NOMO-1 treated with dmso at 0.1 percent for 144 hours (cell line): ENCODE results near the gene C19orf85.
"Not testable (repeated sequence)": the region's sequence is repeated elsewhere in the genome, so short reads cannot be mapped to it uniquely, and the experiment has no call there.

Source experiments
- DNase-seq: peaks from one replicate; lab custom pipeline; 2025; ENCODE audit not compliant: unreplicated experiment; lab: John Stamatoyannopoulos, UW

C19orf85 gene

DNA sequence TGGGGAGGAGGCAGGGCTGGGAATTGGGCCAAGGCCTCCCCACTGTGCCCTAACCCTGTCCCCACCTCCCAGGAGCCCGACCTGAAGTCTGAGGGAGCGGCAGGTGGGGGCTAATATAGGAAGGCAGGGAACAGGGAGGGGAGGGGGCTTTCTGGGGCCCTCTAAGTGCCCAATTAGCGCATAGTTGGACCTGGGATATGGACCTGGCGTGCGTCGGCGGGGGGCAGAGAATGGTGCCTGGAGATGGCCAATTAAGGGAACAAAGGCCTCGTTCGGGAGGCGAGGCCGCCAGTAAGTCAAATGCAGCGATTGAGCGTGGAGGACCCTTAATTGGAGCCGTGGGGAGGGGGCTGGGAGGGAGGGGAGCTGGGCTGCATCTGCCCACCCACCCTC is at the start of gene C19orf85:
Gene C19orf85 (minus strand): TSS at position 90 of the 393 bp plus-strand sequence. CDS start 197 bp downstream, outside the sequence.
- DNase-seq, result no peak

DNA sequence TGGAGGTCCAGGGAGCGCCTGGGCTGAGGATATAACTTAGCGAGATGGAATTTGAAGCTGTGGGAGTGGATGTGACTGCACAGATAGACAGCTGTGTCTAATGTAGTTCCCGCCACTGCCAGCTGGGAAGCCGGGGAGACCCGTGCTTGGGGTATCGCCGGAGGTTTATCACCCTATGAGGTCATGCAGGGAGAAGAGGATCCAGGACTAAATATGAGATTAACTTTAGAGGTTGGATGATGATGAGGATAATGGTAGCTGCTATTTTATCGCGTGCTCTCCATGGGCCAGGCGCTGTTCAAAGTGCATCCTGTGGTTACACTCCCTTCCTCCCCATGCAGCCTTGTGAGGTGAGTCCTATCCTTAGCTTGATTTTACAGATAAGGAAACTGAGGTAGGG is 43.6 kb upstream of the C19orf85 start:
- DNase-seq, result no peak

DNA sequence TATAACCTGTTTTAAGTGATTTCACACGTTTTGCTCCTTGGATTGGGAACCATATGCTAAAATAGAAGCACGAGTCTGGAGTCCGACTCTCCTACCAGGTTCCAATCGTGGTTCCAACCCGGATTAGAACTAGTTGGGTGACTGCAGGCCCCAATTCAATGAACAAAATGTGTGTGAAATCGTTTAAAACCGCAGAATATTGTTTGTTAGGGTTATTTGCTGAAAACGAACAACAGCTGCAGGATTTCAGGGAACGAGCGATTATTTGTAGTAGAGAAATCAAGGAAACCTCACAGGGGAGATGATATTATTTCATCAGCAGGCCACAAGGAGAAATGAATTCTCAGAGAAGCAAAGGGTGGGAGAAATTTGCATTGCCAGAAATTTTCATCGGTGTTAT is 40.4 kb upstream of the C19orf85 start:
- DNase-seq, result no peak

DNA sequence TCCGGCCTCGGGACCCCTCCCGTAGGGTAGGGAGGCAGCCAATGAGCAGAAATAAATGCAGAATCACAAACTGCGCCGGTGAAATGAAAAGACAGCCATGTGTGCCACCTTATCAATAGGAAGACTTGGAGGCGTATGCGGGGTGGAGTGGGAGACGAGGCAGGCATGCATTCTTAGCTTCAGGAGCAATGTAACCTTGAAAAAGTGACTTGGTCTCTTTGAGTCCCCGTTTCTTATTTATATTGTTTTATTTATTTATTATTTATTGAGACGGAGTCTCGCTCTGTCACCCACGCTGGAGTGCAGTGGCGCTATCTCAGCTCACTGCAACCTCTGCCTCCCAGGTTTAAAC is 39.7 kb upstream of the C19orf85 start:
- DNase-seq, result no peak

DNA sequence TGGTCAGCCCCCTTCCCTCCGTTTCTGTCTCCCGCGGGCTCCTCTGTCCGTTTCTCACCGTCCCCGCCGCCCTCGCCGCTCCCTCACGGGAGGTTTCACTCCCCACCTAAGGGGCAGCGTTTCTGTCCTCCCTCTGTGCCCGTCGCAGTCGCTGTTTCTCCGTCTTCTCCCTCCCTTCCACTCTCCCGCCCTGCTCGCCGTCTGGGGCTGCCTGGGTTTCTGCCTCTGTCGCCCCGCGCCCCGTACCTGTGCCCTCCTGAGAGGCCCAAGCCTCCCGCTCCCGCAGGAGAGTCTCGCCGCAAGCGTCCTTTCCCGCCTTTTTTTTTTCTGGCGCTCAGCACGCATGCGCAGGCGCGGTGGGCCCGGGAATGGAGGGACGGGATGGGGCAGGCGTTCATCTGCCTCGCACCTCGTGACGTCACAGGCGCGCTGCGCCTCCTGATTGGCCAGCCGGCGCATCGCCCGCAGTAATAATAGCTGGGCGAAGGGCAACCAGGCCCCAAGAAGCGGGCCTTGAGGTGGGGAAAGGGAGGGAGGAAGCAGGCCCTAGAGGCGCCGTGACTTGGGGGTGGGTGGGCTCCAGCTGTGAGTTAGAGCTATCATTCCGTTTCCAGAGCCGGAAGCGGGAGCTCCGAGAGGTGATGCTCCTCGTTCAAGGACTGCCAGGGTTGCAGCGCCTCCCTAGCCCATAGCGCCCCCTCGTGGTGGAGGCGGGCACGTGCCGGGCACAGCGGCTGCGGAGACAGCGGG is 39.1 kb upstream of the C19orf85 start:
- DNase-seq, result peak; percentile 85

DNA sequence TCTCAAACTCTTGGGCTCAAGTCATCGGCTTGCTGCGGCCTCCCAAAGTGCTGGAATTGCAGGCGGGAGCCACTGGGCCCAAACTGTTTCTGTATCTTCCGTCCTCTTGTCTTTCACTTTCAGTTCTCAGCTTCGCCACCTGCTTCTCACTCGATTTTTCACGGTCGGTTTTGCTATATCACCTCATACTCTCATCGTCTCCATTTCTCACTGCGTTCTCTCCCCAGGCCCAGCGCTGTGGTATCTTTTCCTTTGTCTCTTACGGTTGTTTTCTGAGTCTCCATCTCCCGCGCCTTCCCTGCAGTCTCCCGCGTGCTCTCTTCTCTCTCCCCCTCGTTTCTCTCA is 38.6 kb upstream of the C19orf85 start:
- no peak for DNase-seq

DNA sequence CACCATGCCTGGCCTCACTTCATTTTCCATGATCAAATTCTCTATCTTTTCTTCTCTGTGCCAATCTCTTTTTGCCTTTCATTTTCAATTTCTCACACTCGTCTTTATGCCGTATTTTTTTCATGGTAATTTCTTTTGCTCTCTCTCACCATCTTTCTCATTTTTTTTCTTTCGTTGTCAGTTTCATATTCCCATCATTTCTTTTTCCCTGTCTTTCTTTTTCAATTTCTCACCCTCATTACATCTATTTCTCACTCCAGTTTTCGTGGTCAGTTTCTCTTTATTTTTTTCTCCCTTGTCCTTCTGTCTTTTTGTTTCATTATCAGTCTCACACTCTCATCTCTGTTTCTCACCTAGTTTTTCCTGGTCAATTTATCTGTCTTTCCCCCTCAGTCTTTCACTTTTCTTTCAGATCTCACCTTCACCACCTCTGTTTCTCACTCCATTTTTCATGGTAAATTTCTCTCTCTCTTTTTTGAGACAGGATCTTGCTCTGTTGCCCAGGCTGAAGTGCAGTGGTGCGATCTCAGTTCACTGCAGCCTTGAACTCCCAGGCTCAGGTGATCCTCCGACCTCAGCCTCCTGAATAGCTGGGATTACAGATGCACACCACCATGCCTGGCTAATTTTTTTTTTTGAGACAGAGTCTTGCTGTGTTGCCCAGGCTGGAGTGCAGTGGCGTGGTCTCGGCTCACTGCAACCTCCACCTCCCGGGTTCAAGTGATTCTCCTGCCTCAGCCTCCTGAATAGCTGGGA is 37.8 kb upstream of the C19orf85 start:
- no peak for DNase-seq

DNA sequence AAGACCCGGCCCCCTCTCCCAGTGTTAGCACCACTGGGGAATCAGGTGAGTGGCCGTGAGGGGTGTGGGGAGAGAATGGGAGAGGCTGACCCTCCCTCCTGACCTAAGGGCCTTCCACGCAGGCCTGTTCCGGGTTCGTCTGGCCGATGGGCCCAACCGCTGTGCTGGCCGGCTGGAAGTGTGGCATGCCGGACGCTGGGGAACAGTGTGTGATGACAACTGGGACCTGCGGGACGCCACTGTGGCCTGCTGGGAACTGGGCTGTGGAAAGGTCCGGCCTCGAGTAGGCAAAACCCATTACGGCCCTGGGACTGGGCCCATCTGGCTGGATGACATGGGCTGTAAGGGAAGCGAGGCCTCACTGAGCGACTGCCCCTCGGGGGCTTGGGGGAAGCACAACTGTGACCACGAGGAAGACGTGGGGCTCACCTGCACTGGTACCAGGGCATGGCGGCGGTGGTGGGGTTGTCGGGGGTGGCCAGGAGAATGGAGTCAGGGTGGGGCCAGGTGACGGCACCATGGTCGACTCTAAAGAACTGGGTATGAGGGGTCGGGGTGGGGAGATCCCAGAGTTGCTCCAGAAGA is 35.9 kb upstream of the C19orf85 start:
- no peak for DNase-seq

DNA sequence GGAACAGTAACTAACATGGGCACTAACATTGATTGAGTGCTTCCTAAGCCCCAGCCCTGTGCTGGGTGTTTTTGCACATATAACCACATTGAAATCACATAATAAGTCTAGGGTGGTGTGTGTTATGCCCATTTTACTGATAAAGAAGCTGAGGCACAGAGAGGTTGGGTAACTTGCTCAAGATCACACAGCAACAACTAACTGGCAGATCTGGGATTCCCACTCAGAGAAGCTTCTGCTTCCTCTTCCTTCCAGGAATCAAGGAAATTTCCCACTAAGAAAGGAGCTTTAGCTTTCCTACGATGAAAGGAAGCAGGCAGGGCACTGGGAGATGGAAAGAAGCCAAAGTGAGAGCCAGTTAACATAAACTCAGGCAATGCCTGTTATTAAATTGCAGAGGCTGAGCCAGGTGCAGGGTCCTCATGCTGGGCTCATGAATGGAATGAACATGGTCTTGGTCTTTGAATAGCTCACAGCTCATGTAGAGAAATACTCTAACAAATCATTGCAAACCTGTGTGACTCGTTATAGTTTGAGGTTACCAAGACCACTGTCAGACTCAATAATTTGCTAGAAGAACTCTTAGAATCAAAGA is 33.8 kb upstream of the C19orf85 start:
- no peak for DNase-seq

DNA sequence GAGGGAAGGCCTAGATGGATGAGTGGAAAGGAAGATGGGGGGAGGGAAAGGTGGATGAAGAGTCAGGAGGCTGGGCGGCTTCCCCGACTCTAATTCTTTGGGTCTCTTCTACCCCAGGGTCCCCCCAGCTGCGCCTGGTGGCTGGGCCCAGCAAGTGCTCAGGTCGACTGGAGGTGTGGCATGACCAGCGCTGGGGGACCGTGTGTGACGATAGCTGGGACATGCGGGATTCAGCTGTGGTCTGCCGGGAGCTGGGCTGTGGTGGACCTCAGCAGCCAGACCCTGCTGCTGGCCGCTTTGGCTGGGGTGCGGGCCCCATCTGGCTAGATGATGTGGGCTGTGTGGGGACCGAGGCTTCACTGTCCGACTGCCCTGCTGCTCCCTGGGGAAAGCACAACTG is 33.2 kb upstream of the C19orf85 start:
- DNase-seq, result no peak

DNA sequence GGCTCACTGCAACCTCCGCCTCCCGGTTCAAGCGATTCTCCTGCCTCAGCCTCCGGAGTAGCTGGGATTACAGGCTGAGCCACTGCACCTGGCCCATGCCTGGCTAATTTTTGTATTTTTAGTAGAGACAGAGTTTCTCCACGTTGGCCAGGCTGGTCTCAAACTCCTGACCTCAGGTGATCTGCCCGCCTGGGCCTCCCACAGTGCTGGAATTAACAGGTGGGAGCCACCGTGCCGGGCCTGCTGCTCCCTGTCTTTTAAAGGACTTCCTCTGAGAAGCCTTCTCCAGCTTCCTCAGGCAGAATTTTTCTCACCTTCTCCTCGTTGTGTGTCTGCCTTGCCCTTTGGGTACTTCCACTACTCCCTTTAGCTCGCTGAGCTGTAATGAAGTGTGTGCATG is 32.3 kb upstream of the C19orf85 start:
- not testable (repeated sequence) for DNase-seq

DNA sequence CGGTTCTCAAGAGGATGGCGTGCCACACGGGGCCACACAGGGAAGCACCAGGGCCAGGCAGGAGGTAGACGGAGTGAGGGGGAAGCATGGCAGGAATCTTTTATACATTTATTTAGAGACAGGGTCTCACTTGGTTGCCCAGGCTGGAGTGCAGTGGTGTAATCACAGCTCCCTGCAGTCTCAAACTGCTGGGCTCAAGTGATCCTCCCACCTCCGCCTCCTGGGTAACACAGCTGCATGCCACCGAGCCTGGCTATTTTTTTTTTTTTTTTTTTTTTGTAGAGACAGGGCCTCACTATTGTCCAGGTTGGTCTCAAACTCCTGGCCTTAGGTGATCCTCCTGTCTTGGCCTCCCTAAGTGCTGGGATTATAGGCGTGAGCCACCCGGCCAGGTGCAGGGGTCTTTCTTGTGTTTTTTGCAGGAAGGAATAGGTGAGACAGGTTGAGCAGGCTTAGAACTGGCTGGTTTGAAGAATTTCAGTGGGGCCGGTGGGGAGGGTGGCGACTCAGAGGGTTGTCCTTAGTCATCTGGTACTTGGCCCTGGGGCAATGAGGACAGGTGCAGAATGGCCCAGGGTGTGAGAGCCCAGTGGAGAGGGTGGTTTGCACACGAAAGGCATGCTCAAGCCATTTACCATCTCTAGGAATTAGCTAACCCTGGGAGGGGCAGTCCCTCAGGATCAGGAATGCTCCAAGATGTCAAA is 31.2 kb upstream of the C19orf85 start:
- no peak for DNase-seq

DNA sequence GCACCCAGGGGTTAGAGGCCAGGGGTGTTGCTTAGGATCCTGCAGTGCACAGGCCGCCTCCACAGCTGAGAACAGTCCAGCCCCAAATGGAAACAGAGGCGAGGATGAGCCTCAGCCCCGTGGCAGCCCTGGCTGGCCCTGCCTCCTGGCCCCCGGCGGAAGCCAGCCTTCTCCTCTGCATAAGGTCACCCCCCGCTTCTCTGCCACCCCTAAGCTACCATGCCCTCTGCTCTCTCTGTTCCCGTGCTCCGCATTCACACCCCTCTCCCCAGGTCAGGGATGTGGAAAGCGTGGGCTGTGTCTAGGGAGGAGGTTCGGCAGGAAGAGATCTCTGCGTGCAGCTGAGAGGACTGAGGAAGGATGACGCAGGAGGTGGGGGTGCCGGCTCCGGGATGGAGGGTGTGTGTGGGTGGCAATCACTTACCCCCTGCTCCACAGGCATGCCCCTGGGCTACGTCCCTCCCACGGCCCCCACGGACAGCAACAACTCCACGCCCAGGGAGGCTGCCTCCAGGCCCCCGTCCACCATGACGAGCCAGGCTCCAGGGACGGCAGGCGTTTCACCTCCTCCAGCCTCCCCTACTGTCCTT is 29.7 kb upstream of the C19orf85 start:
- no peak for DNase-seq

DNA sequence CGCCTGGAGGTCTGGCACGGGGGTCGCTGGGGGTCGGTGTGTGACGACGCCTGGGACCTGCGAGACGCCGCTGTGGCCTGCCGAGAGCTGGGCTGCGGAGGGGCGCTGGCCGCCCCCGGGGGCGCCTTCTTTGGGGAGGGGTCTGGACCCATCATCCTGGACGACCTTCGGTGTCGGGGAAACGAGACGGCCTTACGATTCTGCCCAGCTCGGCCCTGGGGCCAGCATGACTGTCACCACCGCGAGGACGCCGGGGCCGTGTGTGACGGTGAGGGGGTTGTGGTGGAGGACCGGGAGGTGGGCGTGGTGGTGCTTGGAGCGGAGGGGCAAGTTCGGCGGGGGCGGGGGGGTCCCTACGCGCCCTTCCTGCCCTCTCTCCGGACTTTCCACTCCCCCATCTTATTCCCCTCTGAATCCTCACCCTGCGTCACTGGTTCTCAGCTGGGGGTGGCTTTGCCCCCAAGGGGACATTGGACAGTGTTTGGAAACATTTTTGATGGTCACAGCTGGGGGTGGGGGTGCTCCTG is 29.2 kb upstream of the C19orf85 start:
- DNase-seq, result no peak

DNA sequence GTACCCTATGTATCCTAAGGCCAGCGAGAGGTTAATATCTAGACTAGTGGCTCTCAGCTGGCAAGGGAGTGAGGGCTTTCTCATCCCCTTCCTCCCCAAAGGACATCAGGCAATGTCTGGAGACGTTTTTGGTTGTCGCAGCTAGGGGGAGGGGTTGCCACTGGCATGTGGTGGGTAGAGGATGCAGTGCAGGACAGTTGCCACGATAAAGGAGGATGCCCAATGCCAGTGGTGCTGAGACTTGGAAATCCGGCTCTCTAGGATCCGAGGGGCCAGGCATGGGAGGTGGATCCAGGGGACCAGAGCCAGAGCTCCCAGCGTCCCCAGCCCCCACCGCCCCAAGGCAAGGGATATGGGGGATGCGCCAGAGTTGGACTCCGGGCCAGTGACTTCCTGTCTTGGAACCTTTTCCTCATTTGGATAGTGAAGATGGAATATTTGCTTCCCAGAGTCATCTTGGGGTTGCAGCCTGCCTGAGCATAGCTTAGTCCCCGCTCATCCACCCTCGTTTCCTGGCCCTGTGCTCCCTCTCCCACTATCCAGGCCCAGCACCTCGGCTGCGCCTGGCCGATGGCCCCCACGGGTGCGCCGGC is 28.6 kb upstream of the C19orf85 start:
- DNase-seq, result no peak

DNA sequence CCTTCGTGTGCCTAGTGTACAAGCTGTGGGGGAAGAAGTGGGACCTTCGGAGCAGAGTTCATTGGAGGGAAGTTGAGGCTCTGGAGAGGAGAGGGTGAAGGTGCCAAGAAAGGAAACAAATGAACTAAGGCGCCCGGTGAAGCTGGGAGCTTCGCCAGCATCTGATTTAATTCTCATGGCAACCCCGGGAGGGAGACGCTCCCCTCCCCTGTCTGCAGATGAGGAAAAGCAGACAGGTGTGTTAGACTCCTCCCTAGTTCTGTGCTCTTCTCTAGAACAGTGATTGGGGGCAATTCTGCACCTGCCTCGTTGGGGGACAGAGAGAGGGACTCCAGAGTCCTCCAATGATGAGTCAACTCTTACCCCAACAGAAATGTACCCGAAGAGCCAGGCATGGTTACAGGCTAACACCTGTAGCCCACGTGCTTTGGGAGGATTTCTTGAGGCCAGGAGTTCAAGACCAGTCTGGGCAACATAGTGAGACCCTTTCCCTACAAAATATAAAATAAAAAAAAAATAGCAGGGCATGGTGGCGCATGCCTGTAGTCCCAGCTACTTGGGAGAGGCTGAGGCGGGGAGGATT is 27.9 kb upstream of the C19orf85 start:
- no peak for DNase-seq

DNA sequence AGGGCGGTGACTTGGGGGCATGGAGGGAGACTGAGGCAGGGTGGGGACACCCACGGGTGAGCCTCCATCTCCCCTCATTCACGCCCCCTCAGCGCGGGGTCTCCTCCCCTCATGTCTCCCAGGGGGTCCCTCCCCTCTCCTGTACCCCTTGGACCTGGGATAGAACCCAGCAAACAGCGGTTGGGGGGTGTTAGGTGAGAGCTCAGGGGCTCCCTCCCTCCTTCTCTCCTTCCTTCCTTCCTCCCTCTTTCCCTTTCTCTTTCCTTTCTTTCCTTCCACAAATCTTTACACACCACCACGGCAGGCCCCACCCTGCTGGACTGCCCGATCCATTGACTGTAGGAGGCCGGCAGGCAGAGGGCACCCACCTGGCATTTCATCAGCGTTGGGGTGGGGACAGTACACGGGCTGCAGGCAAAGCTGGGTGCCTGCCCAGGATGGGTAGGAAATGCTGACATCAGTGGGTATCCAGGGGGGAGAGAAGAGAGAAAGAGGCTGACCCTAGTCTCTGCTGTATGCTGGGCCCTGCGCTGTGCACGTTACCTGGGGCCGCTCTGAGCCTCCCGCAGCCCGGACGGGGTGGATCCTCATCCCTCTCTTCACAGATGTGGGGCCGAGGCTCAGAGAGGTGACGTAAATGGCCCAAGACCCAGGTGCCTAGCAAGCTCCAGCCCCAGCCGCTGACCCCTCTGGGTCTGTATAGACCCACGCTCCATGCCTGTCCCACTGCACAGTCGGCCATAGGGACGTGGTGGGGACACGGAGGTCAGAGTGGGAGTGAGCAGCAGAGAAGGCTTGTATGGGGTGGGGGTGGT is 27.2 kb upstream of the C19orf85 start:
- no peak for DNase-seq

DNA sequence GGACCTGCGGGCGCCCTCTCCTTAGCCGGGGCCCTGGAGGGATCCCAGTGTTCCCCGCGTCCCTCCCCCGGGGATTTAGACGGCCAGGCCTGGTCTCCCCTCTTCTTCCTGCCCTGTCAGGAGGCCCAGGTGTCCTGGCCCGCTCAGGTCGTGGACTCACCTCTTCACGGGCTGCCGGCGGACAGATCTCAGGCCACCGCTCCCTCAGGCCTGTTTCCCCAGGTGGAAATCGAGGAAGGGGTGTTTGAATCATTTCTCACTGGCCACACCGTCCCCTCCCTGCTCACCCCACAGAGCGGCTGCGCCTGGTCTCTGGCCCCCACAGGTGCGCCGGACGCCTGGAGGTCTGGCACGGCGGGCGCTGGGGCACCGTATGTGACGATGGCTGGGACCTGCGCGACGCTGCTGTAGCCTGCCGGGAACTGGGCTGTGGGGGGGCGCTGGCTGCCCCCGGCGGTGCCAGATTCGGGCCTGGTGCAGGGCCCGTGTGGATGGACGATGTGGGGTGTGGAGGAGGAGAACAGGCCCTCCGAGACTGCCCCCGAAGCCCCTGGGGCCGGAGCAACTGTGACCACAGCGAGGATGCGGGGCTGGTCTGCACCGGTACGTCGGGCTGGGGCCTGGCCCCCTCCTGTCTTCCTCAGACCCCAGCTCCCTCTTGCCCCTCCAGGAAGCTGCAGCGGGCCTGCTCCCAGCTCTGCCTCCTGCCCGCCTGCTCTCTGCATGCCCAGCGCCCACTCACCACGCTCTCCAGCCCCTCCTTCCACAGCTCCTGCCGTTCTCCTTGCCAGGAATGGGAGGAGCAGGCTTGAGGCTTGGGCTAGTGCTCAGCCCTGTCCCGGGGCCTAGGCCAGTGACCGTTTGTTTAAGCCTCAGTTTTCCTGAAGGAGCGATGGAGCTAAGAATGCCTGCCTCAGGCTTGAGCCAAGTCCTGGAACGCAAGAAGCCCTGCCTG is 26.2 kb upstream of the C19orf85 start:
- DNase-seq, result no peak
